GM12873 (cell line): ENCODE measurements around the gene VASH2.
A peak's percentile ranks its signal among the peaks of the same experiment; 100 is the strongest.

ENCODE experiments used
- TF ChIP-seq, protein P1 (sequence below): IDR thresholded peaks from 2 replicates; pipeline ENCODE4 v1.5.1; 2012; ENCODE audit warnings: low read depth, mild to moderate bottlenecking, moderate library complexity, low read length, control low read depth; ENCODE audit not compliant: insufficient read depth; ENCODE audit errors: missing control alignments

VASH2 gene

DNA sequence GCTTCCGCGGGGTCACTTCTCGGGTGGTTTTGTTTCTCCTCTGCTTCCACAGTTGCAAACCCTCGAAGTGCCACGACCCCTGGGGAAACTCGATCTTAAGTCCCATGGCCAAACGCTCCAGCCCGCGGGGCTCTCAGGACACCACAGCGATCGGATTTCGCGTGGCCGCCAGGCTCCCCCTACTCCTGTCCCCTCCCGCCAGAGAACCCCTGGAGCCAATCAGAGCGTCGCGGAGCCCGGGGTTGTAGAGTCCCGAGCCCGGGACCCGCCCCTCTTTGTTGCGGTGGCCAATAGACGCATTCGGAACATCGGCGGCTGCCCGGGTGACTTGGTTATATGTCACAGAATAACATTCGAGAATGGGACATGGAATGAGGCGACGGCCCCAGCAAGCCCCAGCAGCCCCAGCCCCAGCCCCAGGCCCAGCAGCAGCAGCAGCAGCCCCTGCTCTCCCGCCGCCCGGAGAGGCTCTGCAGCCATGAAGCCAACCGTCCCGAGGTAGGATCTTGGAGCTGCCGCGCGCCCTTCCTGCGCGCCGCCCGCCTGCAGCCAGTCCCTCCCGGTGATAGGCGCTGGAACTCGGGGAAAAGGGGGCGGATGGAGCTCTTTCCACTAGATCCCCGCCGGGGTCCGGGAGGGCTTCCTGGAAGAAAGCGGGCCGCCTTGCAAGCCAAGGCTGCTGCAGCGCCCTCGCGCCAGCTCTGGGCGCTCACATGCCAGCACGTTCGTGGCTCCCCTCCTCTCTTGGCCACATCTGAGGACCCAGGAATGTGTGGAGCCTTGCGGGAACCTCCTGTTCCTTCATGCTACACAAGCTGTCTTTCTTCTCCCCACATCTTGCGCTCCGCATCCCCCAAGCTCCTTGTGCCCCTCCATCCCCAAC lies at the start of gene VASH2:
TSS of gene VASH2 (plus strand) at position 299 of the 883 bp plus-strand sequence. CDS start 1,002 bp downstream, outside the sequence.
- TF ChIP-seq, protein P1, sequence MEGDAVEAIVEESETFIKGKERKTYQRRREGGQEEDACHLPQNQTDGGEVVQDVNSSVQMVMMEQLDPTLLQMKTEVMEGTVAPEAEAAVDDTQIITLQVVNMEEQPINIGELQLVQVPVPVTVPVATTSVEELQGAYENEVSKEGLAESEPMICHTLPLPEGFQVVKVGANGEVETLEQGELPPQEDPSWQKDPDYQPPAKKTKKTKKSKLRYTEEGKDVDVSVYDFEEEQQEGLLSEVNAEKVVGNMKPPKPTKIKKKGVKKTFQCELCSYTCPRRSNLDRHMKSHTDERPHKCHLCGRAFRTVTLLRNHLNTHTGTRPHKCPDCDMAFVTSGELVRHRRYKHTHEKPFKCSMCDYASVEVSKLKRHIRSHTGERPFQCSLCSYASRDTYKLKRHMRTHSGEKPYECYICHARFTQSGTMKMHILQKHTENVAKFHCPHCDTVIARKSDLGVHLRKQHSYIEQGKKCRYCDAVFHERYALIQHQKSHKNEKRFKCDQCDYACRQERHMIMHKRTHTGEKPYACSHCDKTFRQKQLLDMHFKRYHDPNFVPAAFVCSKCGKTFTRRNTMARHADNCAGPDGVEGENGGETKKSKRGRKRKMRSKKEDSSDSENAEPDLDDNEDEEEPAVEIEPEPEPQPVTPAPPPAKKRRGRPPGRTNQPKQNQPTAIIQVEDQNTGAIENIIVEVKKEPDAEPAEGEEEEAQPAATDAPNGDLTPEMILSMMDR: peak; percentile 25

DNA sequence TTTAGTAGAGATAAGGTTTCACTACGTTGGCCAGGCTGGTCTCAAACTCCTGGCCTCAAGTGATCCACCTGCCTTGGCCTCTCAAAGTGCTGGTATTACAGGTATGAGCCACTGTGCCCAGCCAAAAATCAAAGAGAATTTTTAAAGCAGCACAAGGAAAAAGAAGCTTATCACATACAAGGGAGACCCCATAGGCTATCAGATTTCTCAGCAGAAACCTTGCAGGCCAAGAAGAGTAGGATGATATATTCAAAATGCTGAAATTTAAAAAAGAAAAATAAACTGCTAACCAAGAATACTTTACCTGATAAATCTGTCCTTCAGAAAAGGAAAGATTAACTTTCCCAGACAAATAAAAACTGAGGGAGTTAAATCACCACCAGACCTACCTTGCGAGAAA lies 49.1 kb upstream of the VASH2 start:
- TF ChIP-seq, protein P1: no peak

DNA sequence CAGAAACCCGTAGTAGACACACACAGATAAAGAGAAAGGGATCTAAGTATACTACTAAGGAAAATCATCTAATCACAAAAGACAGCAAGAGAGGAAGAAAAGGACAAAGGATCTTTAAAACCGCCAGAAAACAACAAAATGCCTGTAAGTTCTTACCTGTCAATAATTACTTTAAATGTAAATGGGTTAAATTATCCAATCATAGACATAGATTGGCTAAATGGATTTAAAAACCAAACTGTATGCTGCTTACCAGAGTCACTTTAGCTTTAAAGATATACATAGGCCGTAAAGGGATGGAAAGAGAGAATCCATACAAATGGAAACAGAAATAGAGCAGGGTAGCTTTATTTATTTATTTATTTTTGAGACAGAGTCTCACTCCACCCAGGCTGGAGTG lies 48.3 kb upstream of the VASH2 start:
- TF ChIP-seq, protein P1: no peak

DNA sequence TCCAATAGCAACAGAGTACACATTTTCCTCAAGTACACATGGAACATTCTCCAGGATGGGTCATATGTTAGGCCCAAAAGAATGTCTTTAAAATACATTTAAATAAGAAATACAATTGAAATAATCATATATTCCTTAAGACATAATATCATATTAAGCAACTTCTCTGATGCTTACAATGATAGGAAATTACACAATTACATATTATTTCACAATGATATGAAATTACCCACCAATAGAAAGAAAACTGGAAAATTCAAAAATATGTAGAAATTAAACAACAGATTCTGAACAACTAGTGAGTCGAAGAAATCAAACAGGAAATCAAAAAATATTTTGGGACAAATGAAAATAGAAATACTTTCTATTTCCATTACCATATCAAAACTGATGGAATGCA lies 46.7 kb upstream of the VASH2 start:
- TF ChIP-seq, protein P1: no peak

DNA sequence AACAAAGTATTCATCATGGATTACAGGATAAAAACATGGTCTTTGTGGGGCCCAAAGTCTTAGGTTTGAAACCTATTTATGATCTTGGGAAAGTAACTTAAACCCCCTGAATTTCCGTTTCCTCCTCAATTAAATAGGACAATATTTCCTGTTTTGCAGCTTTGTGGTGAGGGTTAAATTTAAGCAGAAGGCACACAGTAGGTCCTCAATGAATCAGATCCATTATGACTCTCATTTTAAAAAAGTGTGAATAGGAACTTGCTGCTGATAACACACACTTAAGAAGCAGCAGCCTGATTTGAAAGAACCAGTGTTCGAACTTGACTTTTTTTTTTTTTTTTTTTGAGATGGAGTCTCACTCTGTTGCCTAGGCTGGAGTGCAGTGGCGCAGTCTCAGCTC lies 41.4 kb upstream of the VASH2 start:
- TF ChIP-seq, protein P1: no peak

DNA sequence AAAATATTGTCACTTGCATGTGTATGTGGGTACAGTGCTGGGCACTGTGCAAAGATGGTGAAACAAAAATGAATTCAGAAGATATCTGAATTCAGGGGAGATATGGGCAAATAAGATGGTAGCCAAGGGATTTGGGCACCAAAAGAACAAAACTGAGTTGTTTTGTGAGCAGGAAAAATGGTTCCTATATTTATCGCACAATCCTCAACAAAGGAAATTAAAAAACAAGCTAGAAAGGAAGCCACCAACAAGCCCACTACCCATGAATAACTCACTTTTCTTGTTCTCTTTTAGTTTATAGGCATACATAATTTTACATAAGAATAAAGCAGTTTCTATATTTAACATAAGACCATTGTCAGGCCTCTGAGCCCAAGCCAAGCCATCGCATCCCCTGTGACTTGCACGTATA lies 40.7 kb upstream of the VASH2 start:
- TF ChIP-seq, protein P1: no peak

DNA sequence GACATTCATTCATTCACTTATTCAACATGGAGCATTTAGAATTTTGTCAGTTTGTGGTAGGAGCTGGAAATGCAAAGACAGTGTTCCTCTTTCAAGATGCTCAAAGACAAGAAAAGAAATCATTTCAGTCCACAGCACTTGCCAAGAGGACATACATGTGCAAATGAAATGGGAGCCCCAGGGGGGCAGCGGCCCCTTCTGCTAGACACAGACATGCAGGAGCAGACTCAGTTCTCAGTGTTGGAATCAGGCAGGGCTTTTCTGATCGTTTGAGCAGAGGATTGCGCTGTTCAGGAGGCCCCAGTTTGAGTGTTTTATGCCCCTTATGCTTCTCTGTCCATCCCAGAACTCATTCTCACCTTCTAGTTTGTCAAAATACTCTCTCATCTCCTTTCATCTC lies 35.6 kb upstream of the VASH2 start:
- TF ChIP-seq, protein P1: no peak
